NCI-H187 (cell line): ENCODE results near the gene FAM136A.
"Not testable (repeated sequence)": the region's sequence is repeated elsewhere in the genome, so short reads cannot be mapped to it uniquely, and the experiment has no call there.

Experiments used
- DNase-seq, 2 experiments: peaks; one replicate each; lab custom pipeline; 2025; lab: John Stamatoyannopoulos, UW

The FAM136A gene

DNA sequence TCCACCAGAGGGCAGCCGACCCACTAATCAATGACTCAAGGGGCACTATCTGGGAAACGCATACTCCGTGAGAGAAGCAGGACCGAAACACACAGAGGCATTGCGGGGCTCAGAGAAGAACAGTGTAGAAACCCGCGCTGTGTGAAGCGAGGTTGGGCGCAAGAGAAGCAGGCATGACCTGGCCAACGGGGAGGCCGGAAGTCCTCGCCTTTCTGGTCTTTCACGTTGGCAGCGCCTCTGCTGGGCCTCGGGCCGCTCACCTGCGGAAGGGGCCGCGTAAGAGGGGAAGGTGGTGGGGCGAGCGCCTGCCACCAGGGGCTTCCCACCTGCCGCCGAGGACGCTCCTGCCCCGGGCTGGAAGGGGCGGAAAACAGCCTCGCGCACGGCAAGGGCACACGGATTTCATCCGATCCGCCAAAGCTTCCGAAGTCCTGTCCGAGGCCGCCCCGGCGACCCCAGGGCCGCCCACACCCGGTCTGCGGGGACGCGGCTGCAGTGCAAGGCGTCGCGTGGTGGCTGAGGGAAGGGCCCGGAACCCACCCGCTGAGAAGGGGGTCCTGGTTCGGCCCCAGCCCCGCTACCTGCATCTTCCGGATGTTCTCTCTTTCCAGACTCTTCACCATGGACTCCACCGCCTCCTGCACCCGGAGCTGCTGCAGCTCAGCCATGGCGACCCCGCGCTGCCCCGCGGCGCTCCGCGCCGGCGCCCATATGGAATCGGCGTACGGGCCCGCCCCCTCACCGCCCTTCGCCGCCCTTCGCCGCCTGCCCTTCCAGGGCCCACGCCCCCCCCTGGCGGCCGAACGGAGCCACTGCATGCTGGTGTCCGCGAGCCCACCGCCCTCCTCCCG lies at the start of gene FAM136A:
TSS of gene FAM136A (minus strand) at position 724 of the 851 bp plus-strand sequence. CDS start at position 668, 56 bp downstream.
- DNase-seq, result peak; percentile 72 to 95

DNA sequence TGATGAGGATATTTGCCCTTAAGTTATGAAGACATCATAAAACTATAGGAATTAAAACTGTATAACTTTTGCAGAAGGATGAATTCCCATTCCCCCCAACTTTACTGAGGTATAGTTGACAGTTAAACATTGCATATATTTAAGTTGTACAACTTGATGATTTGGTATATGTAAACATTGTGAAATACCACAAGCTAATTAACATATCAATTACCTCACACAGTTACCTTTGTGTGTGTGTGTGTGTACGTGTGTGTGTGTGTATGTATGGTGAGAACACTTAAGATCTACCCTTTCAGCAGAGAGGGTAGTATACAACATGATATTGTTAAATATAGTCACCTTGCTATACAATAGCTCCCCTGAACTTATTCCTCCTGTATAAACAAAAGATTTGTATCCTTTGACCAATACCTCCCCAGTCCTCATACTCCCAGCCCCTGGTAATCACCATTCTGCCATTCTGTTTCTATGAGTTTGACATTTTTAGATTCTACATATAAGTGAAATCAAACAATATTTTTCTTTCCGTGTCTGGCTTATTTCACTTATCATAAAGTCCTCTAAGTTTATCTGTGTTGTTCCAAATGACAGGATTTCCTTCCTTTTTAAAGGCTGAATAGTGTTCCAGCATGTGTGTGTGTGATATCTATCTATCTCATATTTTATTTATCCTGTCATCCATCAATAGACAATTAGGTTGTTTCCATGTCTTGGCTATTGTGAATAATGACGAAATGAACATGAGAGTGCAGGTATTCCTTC lies 48.2 kb upstream of the FAM136A start:
- DNase-seq, result no peak

- DNase-seq, result no peak
Measured at GRCh38 chr2:70347831-70348230, 46.0 kb upstream of the FAM136A start.

GRCh38 chr2:70344195-70344594 lies 42.3 kb upstream of the FAM136A start:
- DNase-seq, result no peak

GRCh38 chr2:70341477-70341765 lies 39.6 kb upstream of the FAM136A start:
- no peak for DNase-seq

- peak; percentile 45 to 50 for DNase-seq
Measured at GRCh38 chr2:70340761-70341476, 39.1 kb upstream of the FAM136A start.

GRCh38 chr2:70340075-70340474 lies 38.2 kb upstream of the FAM136A start:
- DNase-seq, result no peak

DNA sequence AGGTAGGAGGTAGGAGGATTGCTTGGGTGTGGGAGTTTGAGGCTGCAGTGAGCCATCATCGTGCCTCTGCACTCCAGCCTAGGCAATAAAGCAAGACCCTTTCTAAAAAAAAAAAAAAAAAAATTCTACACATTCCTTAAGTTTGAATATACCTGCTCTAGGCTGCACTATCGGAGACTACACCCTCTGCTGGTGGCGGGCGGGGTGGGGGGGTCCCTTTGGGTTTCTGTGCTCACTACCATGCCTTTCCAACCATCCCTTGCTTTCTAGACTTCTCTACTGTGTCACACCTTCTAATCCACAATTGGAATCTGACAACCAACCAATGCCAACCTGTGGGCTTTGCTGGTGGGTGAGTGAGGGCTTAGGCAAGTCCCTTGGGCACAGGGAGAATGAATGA lies 34.7 kb upstream of the FAM136A start:
- no peak for DNase-seq

DNA sequence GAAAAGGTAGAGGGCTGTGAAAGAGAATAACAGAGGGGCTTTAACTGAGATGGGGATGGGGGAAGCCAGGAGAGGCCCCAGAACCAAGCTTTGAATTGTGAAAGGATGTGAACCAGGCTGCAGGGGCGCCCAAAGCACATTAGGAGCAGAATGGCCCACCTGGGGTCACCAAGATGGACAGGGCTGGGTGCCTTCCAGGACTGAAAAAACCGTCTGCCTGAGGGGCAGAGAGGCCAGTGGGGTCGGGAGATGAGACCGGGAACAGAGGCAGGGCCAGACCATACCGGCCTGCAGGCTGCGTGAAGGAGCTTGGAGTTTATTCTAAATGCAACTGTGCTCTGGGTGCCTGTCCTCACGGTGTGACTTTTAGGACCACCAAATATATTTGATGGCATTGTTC lies 29.1 kb upstream of the FAM136A start:
- DNase-seq, result no peak

DNA sequence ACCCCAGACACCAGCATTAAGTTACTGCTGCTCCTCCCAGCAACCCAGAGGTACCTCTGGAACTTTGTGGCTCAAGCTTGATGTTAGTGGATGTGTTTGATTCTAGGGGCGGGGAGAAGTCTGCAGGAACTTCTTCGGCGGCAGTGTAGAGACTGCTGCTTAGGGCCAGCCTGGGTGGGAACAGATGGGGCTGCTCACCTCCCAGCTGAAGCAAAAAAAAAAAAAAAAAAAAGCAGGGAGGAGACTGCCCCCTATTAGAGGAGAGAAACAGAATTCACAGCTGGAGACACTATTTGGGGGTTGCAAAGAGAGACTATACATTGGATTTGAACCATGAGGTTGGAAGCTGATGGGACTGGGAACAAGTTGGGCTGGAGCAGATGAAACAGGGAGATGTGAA lies 28.6 kb upstream of the FAM136A start:
- no peak for DNase-seq

DNA sequence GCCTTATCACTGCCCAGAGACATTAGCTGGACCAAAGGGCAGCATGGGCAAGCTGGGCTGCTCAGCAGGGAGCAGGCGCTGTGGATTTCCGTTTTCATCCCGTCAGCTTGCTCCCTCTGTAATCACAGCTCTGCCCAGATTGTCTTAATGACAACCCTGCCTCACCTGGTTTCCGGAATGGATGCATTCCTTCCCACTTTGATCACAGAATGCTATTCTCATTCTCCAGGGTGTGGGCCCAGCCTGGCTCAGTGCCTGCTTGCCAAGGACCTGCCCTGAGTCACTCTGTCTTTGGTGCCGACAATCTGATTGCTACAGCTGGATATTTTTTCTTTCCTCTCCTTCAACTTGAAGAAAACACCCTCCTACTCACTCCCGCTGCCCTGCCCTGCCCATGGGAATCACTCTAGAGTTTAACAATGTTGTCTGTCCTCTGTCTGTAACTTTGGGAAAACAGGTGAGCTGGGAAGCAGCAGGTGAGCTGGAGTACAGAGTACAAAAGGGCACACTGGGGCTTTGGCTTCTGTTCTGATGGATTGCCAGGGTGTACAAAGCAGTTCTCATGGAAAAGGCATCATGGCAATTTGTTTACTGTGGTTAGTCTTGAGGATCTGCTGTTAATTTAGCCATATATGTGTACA lies 27.2 kb upstream of the FAM136A start:
- no peak for DNase-seq

GRCh38 chr2:70325875-70326274 lies 24.0 kb upstream of the FAM136A start:
- no peak for DNase-seq

DNA sequence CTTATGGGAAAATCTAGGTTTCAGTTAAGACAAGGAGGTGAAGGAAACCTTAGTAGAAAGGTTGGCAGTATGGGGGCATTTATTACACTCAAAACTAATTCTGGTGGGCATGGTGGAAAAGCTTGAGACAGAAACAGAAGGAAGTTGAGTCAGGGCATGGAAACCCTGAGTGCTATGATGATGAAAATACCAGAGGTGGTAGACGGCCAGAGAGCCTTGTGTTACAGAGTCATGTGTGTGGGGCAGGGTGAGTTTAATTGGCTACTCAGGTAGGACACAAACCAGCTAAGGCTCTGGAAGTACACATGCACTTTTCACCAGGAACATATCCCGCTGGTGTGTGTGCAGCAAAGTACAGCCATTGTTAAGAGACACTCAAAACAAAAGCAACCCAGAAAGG lies 20.7 kb upstream of the FAM136A start:
- DNase-seq, result no peak

DNA sequence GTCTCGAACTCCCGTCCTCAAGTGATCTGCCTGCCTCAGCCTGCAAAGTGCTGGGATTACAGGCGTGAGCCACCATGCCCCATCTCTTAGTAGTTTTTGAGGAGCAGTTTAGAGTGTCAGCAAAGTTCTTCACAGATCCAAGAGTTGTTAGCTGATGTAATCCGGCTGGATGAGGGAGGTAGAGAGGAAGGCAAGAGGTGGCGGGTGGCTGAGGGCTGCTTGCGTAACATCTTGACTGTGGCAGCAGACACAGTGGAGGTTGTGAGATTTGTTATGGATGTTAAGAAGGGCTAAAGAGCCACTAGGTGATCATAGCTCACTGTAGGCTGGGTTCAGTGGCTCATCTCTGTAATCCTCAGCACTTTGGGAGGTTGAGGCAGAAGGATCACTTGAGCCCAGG lies 19.5 kb upstream of the FAM136A start:
- no peak for DNase-seq

- DNase-seq, result no peak
Measured at GRCh38 chr2:70314640-70315039, 12.8 kb upstream of the FAM136A start.

- DNase-seq, result no peak
Measured at GRCh38 chr2:70312560-70312959, 10.7 kb upstream of the FAM136A start.

DNA sequence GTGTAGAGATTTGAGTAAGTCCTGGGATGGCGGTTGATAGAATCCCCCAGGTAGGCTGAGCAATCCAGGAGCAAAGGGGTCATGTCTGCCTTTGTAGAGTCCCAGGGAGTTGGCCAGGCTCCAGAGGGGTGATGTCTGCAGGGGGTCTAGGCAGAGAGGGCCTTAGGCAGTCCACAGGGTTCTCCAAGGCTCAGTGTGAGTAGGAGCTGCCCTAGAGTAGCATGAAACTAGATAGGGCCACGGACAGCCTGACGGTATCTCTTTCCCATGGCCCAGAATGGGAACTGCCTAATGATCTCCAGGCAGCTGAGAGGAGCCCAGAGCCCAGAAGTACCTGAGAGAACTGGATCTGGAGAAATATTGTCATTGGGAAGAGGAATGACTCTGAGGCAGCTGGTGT lies 9.0 kb upstream of the FAM136A start:
- DNase-seq, result no peak

GRCh38 chr2:70305531-70305930 lies 3.7 kb upstream of the FAM136A start:
- DNase-seq, result no peak

GRCh38 chr2:70304498-70304897 lies 2.6 kb upstream of the FAM136A start:
- DNase-seq, result peak; percentile 89

DNA sequence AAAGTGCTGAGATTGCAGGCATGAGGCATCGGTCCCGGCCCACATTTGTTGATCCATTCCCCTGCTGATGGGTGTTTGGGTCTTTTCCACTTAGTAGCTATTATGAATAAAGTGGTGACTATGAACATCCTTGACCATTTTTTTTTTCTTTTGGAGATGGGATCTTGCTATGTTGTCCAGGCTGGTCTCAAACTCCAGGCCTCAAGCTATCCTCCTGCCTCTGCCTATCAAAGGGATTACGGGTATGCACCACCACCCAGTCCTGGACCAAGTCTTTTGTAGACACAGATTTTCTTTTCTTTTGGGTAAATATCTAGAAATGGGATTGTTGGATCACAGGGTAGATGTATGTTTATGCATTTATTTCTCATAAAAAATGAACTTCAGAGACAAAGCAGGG lies 1.3 kb upstream of the FAM136A start:
- DNase-seq, result no peak

DNA sequence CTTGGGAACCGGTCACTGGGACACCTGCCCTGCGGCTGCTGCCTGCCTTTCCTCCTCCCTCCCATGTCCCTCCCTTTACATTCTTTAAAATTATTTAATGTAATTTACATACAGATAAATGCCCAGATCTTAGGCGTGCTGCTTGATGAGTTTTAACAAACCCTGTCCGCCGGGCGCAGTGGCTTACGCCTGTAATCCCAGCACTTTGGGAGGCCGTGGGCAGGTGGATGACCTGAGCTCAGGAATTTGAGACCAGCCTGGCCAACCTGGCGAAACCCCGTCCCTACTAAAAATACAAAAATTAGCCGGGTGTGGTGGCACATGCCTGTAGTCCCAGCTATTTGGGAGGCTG lies 304 bp upstream of the FAM136A start:
- DNase-seq, result not testable (repeated sequence)

DNA sequence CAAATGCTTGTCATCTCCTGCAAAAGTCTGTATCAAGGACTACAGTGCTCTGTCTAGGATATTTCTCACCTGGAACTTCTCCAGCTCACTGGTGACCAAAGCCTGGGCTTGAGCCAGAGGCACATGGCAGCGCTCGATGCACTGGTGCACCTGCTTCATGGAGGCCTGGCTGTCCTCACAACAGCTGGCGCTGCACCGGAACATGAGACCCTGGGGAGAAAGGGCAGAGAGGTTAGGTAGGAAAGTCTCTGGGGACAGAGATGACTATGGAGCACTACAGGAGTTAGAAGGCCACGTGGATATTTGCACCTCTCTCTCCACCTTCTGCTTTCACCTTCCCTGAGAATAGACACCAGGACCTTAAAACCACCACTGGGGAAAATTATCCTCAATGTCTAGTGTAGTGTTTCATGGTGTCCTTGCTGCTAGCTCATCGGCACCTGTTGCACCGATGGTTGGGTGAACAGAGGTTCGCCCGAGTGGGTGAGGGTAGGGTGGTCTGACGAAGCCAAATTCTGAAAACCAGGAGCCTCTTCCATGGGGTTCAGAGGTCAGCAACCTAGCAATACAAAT lies 1.0 kb downstream of the FAM136A start:
- no peak for DNase-seq
